Erythroblast (primary cell): ENCODE results near the gene GPNMB.

Source experiments
- GATA1 ChIP-seq: IDR thresholded peaks from 2 replicates; pipeline ENCODE4 v1.6.1; 2011; ENCODE audit warnings: low read depth, mild to moderate bottlenecking, control low read depth, low read length, moderate library complexity
- POLR2A ChIP-seq: IDR thresholded peaks from 2 replicates; pipeline ENCODE4 v1.6.1; 2011; ENCODE audit warnings: mild to moderate bottlenecking, low read length

DNA sequence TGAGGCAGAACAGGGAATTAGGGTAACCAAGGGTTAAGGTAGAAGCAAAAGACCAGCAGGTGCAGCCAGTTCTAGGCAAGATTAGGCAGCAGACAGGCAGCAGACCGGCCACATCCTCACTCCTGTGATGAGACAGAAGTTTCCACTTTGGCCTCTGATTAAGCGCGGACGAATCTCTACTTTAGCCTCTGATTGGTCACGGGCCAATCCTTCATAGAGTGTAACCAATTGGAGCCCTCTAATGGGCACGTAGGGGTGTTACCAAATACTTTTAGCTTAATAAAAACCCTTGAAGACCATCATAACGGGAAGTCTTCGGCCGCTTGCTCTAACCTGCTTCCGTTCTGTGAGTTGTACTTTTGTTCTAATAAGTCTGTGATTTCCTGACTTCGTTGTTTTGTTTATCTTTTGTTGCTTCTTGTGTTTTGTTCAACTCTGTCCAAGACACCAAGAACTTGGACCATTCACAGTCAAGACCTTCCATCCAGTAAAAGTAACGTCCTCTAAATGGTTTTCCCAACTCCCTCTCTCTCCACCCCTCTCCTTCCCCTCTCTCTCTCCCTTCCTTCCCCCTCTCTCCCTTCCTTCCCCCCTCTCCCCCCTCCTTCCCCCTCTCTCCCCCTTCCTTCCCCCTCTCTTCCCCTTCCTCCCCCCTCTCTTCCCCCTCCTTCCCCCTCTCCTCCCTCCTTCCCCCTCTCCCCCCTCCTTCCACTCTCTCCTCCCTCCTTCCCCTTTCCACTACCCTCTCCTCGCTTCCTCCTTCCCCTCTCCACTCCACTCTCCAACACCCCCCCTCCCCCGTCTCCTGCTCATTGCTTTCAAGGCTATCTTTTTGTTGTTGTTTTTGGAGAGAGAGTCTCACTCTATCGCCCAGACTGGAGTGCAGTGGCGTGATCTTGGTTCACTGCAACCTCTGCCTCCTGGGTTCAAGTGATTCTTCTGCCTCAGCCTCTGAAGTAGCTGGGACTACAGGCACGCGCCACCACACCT is 39.4 kb downstream of the GPNMB start:
- TF ChIP-seq POLR2A (no peak), GATA1 (no peak)
